HepG2 (cell line): ENCODE data around the gene GGTLC1. TPM values are rescaled to one million over a fixed set of nuclear protein-coding genes. Genes with fewer than 3 reads are reported as not detected.

Experiments used
- CENPT ChIP-seq: sonication (generic); formaldehyde crosslinking; IDR thresholded peaks from 2 replicates; pipeline ENCODE4 v1.8.0; 2022; ENCODE audit warnings: low read depth, mild to moderate bottlenecking, moderate library complexity, missing genetic modification reagents
- CHCHD3 ChIP-seq: sonication (generic); formaldehyde crosslinking; IDR thresholded peaks from 2 replicates; pipeline ENCODE4 v1.8.0; 2022; ENCODE audit warnings: mild to moderate bottlenecking, missing genetic modification reagents, moderate library complexity
- GLI4 ChIP-seq: sonication (generic); formaldehyde crosslinking; IDR thresholded peaks from 2 replicates; pipeline ENCODE4 v1.5.1; 2020; ENCODE audit warnings: missing genetic modification reagents, mild to moderate bottlenecking, moderate library complexity, borderline replicate concordance
- GPN1 ChIP-seq: sonication (generic); formaldehyde crosslinking; IDR thresholded peaks from 2 replicates; pipeline ENCODE4 v1.5.1; 2020; ENCODE audit warnings: missing genetic modification reagents, borderline replicate concordance
- HIVEP1 ChIP-seq: sonication (generic); formaldehyde crosslinking; IDR thresholded peaks from 2 replicates; pipeline ENCODE4 v1.4.0; 2020; ENCODE audit warnings: mild to moderate bottlenecking, missing genetic modification reagents
- HNRNPK ChIP-seq: fragments of 200-400 bp; formaldehyde crosslinking; IDR thresholded peaks from 2 replicates; pipeline ENCODE4 v1.6.1; 2018; ENCODE audit warnings: low read length, low read depth, moderate library complexity, mild to moderate bottlenecking; ENCODE audit not compliant: poor library complexity, severe bottlenecking
- JUN ChIP-seq: sonication (generic); formaldehyde crosslinking; IDR thresholded peaks from 2 replicates; pipeline ENCODE4 v1.4.0; 2020; ENCODE audit warnings: mild to moderate bottlenecking, missing genetic modification reagents
- NPAS2 ChIP-seq: sonication (generic); formaldehyde crosslinking; IDR thresholded peaks from 2 replicates; pipeline ENCODE4 v1.8.0; 2022; ENCODE audit warnings: mild to moderate bottlenecking, missing genetic modification reagents, borderline replicate concordance
- RXRA ChIP-seq: sonication (generic); formaldehyde crosslinking; IDR thresholded peaks from 2 replicates; pipeline ENCODE4 v1.5.1; 2020; ENCODE audit warnings: missing genetic modification reagents
- SIX4 ChIP-seq: sonication (generic); formaldehyde crosslinking; IDR thresholded peaks from 2 replicates; pipeline ENCODE4 v1.4.0; 2020; ENCODE audit warnings: missing genetic modification reagents
- SMARCE1 ChIP-seq: fragments of 450-650 bp; IDR thresholded peaks from 2 replicates; pipeline ENCODE4 v1.6.1; 2017; ENCODE audit warnings: borderline replicate concordance
- ZNF292 ChIP-seq: sonication (generic); formaldehyde crosslinking; IDR thresholded peaks from 2 replicates; pipeline ENCODE4 v1.8.1; 2022; ENCODE audit warnings: mild to moderate bottlenecking, low read depth, missing genetic modification reagents, borderline replicate concordance
- polyA plus RNA-seq, 8 experiments: library from polyadenylated mRNA; depleted of rRNA in 3 of 8; stranded (reverse) in 7 of 8; unstranded in 1 of 8; fragments of >200 nt; fragmentation: Illumina TruSeq in 4 of 8; extraction: Trizol in 4 of 8; gene quantifications; 2 replicates each; pipeline versions ENCODE4 v1.2.1 to v1.2.3, GENCODE V29; 2011 to 2016; ENCODE audit warnings: low read depth in 4 of 8, missing spikeins in 1 of 8, mixed read lengths in 1 of 8; ENCODE audit not compliant: insufficient read depth in 1 of 8
- total RNA-seq, 5 experiments: library from RNA; depleted of rRNA; stranded (reverse); fragments of >200 nt; fragmentation: Illumina TruSeq; extraction: Trizol; gene quantifications; 2 replicates each; pipeline ENCODE4 v1.2.3, GENCODE V29; 2016; ENCODE audit warnings: low read depth in 1 of 5
- TF ChIP-seq, protein P1 (sequence below): sonication (generic); formaldehyde crosslinking; IDR thresholded peaks from 2 replicates; pipeline ENCODE4 v1.4.0; 2020; ENCODE audit warnings: missing genetic modification reagents
- TF ChIP-seq, protein P2 (sequence below): IDR thresholded peaks from 2 replicates; pipeline ENCODE4 v1.6.1; 2016; ENCODE audit warnings: missing compliant biosample characterization, missing genetic modification reagents, borderline replicate concordance
- TF ChIP-seq, protein P3 (sequence below), 2 experiments: sonication (generic) in 1 of 2; formaldehyde crosslinking in 1 of 2; IDR thresholded peaks; 2 replicates each; pipeline versions ENCODE4 v1.5.1 to v1.6.1; 2011 to 2020; ENCODE audit warnings: borderline replicate concordance in 1 of 2, low read depth in 1 of 2, low read length in 1 of 2, mild to moderate bottlenecking in 1 of 2, missing genetic modification reagents in 1 of 2, moderate library complexity in 1 of 2
- TF ChIP-seq, protein P4 (sequence below): sonication (generic); formaldehyde crosslinking; IDR thresholded peaks from 2 replicates; pipeline ENCODE4 v1.4.0; 2020; ENCODE audit warnings: mild to moderate bottlenecking, missing genetic modification reagents
- TF ChIP-seq, protein P5 (sequence below), 2 experiments: sonication (generic) in 1 of 2; formaldehyde crosslinking in 1 of 2; IDR thresholded peaks; 2 replicates each; pipeline versions ENCODE4 v1.6.1 to v1.9.0; 2014 to 2022; ENCODE audit warnings: antibody characterized with exemption in 1 of 2, borderline replicate concordance in 1 of 2, inconsistent platforms in 1 of 2, low read depth in 1 of 2, missing genetic modification reagents in 1 of 2

Gene GGTLC1
- total and polyA plus RNA-seq, 2 of the 13 experiments (the other 11 are each of a cell fraction or from before 2014, with no cell fraction given), result not detected

DNA sequence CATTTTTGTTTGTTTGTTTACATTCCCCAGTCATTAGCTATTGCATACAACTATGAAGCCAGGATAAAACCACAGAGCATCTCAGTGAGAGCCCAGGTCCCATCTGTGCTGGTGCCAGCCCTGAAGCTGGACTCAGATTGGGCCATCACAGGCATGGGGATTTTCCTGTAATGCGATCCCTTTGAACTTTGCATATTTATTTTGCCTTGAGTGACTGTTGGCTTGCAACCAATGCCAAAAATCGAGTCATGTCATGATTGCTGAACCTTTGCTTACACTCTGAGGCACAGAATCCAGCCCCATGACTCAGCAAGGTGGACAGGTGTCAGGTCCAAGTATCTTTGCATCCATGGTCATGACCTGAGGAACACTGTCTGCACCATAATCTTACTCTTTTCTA, 46.2 kb upstream of the GGTLC1 start (continued):
- TF ChIP-seq, protein P1, sequence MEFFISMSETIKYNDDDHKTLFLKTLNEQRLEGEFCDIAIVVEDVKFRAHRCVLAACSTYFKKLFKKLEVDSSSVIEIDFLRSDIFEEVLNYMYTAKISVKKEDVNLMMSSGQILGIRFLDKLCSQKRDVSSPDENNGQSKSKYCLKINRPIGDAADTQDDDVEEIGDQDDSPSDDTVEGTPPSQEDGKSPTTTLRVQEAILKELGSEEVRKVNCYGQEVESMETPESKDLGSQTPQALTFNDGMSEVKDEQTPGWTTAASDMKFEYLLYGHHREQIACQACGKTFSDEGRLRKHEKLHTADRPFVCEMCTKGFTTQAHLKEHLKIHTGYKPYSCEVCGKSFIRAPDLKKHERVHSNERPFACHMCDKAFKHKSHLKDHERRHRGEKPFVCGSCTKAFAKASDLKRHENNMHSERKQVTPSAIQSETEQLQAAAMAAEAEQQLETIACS (CRISPR knock-in tag), result no peak
- no peak for TF ChIP-seq GPN1
- TF ChIP-seq GLI4 (CRISPR knock-in tag), result no peak
- peak; percentile 34; the same call in 1 of the 2 replicates for TF ChIP-seq RXRA (CRISPR knock-in tag)
- TF ChIP-seq, protein P2, sequence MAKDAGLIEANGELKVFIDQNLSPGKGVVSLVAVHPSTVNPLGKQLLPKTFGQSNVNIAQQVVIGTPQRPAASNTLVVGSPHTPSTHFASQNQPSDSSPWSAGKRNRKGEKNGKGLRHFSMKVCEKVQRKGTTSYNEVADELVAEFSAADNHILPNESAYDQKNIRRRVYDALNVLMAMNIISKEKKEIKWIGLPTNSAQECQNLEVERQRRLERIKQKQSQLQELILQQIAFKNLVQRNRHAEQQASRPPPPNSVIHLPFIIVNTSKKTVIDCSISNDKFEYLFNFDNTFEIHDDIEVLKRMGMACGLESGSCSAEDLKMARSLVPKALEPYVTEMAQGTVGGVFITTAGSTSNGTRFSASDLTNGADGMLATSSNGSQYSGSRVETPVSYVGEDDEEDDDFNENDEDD, result no peak
- no peak for TF ChIP-seq NPAS2 (CRISPR knock-in tag)
- TF ChIP-seq HIVEP1, result no peak
- TF ChIP-seq JUN (CRISPR knock-in tag), result no peak
- no peak; the same call in 1 of the 2 replicates for TF ChIP-seq ZNF292 (CRISPR knock-in tag)
- TF ChIP-seq SIX4 (CRISPR knock-in tag), result peak; percentile 96
- TF ChIP-seq, protein P3, sequence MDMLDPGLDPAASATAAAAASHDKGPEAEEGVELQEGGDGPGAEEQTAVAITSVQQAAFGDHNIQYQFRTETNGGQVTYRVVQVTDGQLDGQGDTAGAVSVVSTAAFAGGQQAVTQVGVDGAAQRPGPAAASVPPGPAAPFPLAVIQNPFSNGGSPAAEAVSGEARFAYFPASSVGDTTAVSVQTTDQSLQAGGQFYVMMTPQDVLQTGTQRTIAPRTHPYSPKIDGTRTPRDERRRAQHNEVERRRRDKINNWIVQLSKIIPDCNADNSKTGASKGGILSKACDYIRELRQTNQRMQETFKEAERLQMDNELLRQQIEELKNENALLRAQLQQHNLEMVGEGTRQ (IDR thresholded peaks at IDR 0.05; ENCODE audit: low read depth, low read length), result no peak
- TF ChIP-seq, protein P3 (CRISPR knock-in tag; IDR thresholded peaks at IDR 0.05; ENCODE audit: borderline replicate concordance), result no peak
- TF ChIP-seq CENPT, result no peak
- no peak for TF ChIP-seq HNRNPK
- TF ChIP-seq, protein P4, sequence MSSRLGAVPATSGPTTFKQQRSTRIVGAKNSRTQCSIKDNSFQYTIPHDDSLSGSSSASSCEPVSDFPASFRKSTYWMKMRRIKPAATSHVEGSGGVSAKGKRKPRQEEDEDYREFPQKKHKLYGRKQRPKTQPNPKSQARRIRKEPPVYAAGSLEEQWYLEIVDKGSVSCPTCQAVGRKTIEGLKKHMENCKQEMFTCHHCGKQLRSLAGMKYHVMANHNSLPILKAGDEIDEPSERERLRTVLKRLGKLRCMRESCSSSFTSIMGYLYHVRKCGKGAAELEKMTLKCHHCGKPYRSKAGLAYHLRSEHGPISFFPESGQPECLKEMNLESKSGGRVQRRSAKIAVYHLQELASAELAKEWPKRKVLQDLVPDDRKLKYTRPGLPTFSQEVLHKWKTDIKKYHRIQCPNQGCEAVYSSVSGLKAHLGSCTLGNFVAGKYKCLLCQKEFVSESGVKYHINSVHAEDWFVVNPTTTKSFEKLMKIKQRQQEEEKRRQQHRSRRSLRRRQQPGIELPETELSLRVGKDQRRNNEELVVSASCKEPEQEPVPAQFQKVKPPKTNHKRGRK (CRISPR knock-in tag), result no peak
- no peak for TF ChIP-seq CHCHD3
- TF ChIP-seq, protein P5, sequence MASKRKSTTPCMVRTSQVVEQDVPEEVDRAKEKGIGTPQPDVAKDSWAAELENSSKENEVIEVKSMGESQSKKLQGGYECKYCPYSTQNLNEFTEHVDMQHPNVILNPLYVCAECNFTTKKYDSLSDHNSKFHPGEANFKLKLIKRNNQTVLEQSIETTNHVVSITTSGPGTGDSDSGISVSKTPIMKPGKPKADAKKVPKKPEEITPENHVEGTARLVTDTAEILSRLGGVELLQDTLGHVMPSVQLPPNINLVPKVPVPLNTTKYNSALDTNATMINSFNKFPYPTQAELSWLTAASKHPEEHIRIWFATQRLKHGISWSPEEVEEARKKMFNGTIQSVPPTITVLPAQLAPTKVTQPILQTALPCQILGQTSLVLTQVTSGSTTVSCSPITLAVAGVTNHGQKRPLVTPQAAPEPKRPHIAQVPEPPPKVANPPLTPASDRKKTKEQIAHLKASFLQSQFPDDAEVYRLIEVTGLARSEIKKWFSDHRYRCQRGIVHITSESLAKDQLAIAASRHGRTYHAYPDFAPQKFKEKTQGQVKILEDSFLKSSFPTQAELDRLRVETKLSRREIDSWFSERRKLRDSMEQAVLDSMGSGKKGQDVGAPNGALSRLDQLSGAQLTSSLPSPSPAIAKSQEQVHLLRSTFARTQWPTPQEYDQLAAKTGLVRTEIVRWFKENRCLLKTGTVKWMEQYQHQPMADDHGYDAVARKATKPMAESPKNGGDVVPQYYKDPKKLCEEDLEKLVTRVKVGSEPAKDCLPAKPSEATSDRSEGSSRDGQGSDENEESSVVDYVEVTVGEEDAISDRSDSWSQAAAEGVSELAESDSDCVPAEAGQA (IDR thresholded peaks at IDR 0.05; ENCODE audit: low read depth), result no peak
- TF ChIP-seq, protein P5 (CRISPR knock-in tag; IDR thresholded peaks at IDR 0.05; ENCODE audit: borderline replicate concordance), result no peak
- TF ChIP-seq SMARCE1, result no peak
